H9 (cell line): Measurements from ENCODE around the gene SERINC3. TPM values are rescaled to one million over a fixed set of nuclear protein-coding genes. Genes with fewer than 3 reads are reported as not detected.

Experiments used
- DNase-seq: peaks from one replicate; pipeline ENCODE4 v3.0.0-alpha.2; 2017
- H2AFZ ChIP-seq: one replicate; pipeline ENCODE4 v1.6.1; 2013; ENCODE audit warnings: mild to moderate bottlenecking, low read length, control low read depth, moderate library complexity
- H2AK5ac ChIP-seq: 2 replicates; pipeline ENCODE4 v1.6.1; 2013; ENCODE audit warnings: low read length, control low read depth, mixed read lengths; ENCODE audit not compliant: insufficient read length
- H2BK120ac ChIP-seq: one replicate; pipeline ENCODE4 v1.6.1; 2013; ENCODE audit warnings: low read depth, mild to moderate bottlenecking, low read length, control low read depth, inconsistent platforms; ENCODE audit not compliant: poor library complexity, severe bottlenecking
- H2BK12ac ChIP-seq: 2 replicates; pipeline ENCODE4 v1.6.1; 2013; ENCODE audit warnings: low read length, control low read depth, mixed read lengths, low read depth; ENCODE audit not compliant: insufficient read length
- H2BK15ac ChIP-seq: 2 replicates; pipeline ENCODE4 v1.6.1; 2013; ENCODE audit warnings: low read depth, low read length, control low read depth
- H2BK20ac ChIP-seq: one replicate; pipeline ENCODE4 v1.6.1; 2013; ENCODE audit warnings: low read depth, mild to moderate bottlenecking, low read length, control low read depth, inconsistent platforms; ENCODE audit not compliant: poor library complexity, severe bottlenecking
- H2BK5ac ChIP-seq: 2 replicates; pipeline ENCODE4 v1.6.1; 2013; ENCODE audit warnings: low read length, control low read depth, mixed read lengths; ENCODE audit not compliant: insufficient read length
- H3K14ac ChIP-seq: 2 replicates; pipeline ENCODE4 v1.6.1; 2013; ENCODE audit warnings: low read length, control low read depth; ENCODE audit not compliant: insufficient read depth
- H3K18ac ChIP-seq: 2 replicates; pipeline ENCODE4 v1.6.1; 2013; ENCODE audit warnings: low read depth, mild to moderate bottlenecking, mixed read lengths, low read length, control low read depth; ENCODE audit not compliant: insufficient read length
- H3K23ac ChIP-seq: 2 replicates; pipeline ENCODE4 v1.6.1; 2013; ENCODE audit warnings: low read length, control low read depth, mixed read lengths, low read depth; ENCODE audit not compliant: insufficient read length
- H3K23me2 ChIP-seq: 2 replicates; pipeline ENCODE4 v1.6.1; 2013; ENCODE audit warnings: low read depth, mild to moderate bottlenecking, mixed read lengths, low read length, control low read depth; ENCODE audit not compliant: insufficient read length, poor library complexity, severe bottlenecking
- H3K27ac ChIP-seq: 2 replicates; pipeline ENCODE4 v1.5.1; 2013; ENCODE audit warnings: low read length, control low read depth, mixed read lengths, low read depth; ENCODE audit not compliant: insufficient read length
- H3K27me3 ChIP-seq: 2 replicates; pipeline ENCODE4 v1.6.1; 2013; ENCODE audit warnings: low read length, control low read depth, inconsistent platforms; ENCODE audit not compliant: insufficient read depth
- H3K4ac ChIP-seq: 2 replicates; pipeline ENCODE4 v1.6.1; 2013; ENCODE audit warnings: low read depth, mild to moderate bottlenecking, control low read depth, inconsistent platforms, low read length, moderate library complexity
- H3K4me1 ChIP-seq: 2 replicates; pipeline ENCODE4 v1.6.1; 2013; ENCODE audit warnings: low read length, control low read depth, inconsistent platforms; ENCODE audit not compliant: insufficient read depth
- H3K4me2 ChIP-seq: 2 replicates; pipeline ENCODE4 v1.6.1; 2013; ENCODE audit warnings: low read length, control low read depth, mixed read lengths; ENCODE audit not compliant: insufficient read length, insufficient read depth
- H3K56ac ChIP-seq: 2 replicates; pipeline ENCODE4 v1.6.1; 2013; ENCODE audit warnings: low read depth, mild to moderate bottlenecking, mixed read lengths, low read length, control low read depth; ENCODE audit not compliant: insufficient read length
- H3K79me1 ChIP-seq: 2 replicates; pipeline ENCODE4 v1.6.1; 2013; ENCODE audit warnings: low read depth, mild to moderate bottlenecking, moderate library complexity, low read length, control low read depth, inconsistent platforms; ENCODE audit not compliant: insufficient read depth, poor library complexity, severe bottlenecking
- H3K79me2 ChIP-seq: 2 replicates; pipeline ENCODE4 v1.6.1; 2013; ENCODE audit warnings: low read length, control low read depth, inconsistent platforms; ENCODE audit not compliant: insufficient read depth
- H3K9ac ChIP-seq: 2 replicates; pipeline ENCODE4 v1.6.1; 2013; ENCODE audit warnings: low read length, control low read depth, mixed read lengths; ENCODE audit not compliant: insufficient read length; ENCODE audit errors: extremely low read depth
- H3K9me3 ChIP-seq: one replicate; pipeline ENCODE4 v1.6.1; 2013; ENCODE audit warnings: low read depth, low read length, inconsistent platforms; ENCODE audit not compliant: control insufficient read depth
- H3T11ph ChIP-seq: one replicate; pipeline ENCODE4 v1.6.1; 2013; ENCODE audit warnings: mild to moderate bottlenecking, low read length, control low read depth, inconsistent platforms
- H4K20me1 ChIP-seq: one replicate; pipeline ENCODE4 v1.6.1; 2013; ENCODE audit not compliant: control insufficient read depth, insufficient read length, insufficient read depth
- H4K5ac ChIP-seq: 2 replicates; pipeline ENCODE4 v1.6.1; 2013; ENCODE audit warnings: low read depth, mild to moderate bottlenecking, mixed read lengths, low read length, control low read depth; ENCODE audit not compliant: insufficient read length
- H4K8ac ChIP-seq: replicated peaks from 2 replicates; pipeline ENCODE4 v1.6.1; 2013; ENCODE audit warnings: low read length, control low read depth, mixed read lengths, low read depth; ENCODE audit not compliant: insufficient read length
- H4K91ac ChIP-seq: 2 replicates; pipeline ENCODE4 v1.6.1; 2013; ENCODE audit warnings: low read depth, mild to moderate bottlenecking, moderate library complexity, mixed read lengths, low read length, control low read depth; ENCODE audit not compliant: insufficient read length
- H3K27ac Mint-ChIP-seq, 3 experiments: 2 replicates in 2 of 3; 3 replicates in 1 of 3; pipeline ENCODE4 v1.8.0; 2020 to 2021; ENCODE audit warnings: mixed read lengths in 3 of 3, mild to moderate bottlenecking in 1 of 3, moderate library complexity in 1 of 3
- H3K27me3 Mint-ChIP-seq: 2 replicates; pipeline ENCODE4 v1.8.0; 2021; ENCODE audit warnings: low read depth, mild to moderate bottlenecking, moderate library complexity, mixed read lengths
- H3K36me3 Mint-ChIP-seq, 3 experiments: 2 replicates in 2 of 3; 3 replicates in 1 of 3; pipeline ENCODE4 v1.8.0; 2020 to 2021; ENCODE audit warnings: low read depth in 3 of 3, mixed read lengths in 3 of 3; ENCODE audit not compliant: insufficient read depth in 1 of 3
- H3K4me1 Mint-ChIP-seq, 2 experiments: 2 replicates each; pipeline ENCODE4 v1.8.0; 2020; ENCODE audit warnings: mixed read lengths in 2 of 2
- H3K4me3 Mint-ChIP-seq, 2 experiments: 2 replicates in 1 of 2; 3 replicates in 1 of 2; pipeline ENCODE4 v1.8.0; 2020 to 2021; ENCODE audit warnings: mild to moderate bottlenecking in 2 of 2, mixed read lengths in 2 of 2, moderate library complexity in 1 of 2
- H3K9me3 Mint-ChIP-seq, 2 experiments: 2 replicates in 1 of 2; 3 replicates in 1 of 2; pipeline ENCODE4 v1.8.0; 2020; ENCODE audit warnings: mild to moderate bottlenecking in 2 of 2, mixed read lengths in 2 of 2, moderate library complexity in 1 of 2
- CTCF ChIP-seq: fragments of 200-600 bp; sonication (generic); conservative IDR thresholded peaks from 3 replicates; pipeline ENCODE4 v1.8.0; 2021; ENCODE audit warnings: antibody characterized with exemption, mild to moderate bottlenecking
- WGBS: extraction: QIAGEN DNeasy Blood & Tissue Kit; methylation state at CpG from one replicate; pipeline ENCODE4 v1.1.7; 2013; ENCODE audit warnings: missing lambda C conversion rate, low lambda C conversion rate, mixed read lengths; ENCODE audit not compliant: insufficient read length; ENCODE audit errors: extremely low coverage; 5-methylcytosine and 5-hydroxymethylcytosine counted together
- total RNA-seq: library from RNA; stranded (reverse); gene quantifications from 2 replicates; pipeline ENCODE4 v1.2.1, GENCODE V29; 2021

Gene SERINC3
- total RNA-seq, 1 experiment from 2014 or later, result 41.5 TPM

- Histone ChIP-seq H3K4me1 (no peaks in the 10 kb centered on the region), H3K23ac (no peak overlapping the region), H3K4ac (no peak overlapping the region), H2BK120ac (no peak overlapping the region), H3K56ac (no peak overlapping the region), H2BK20ac (no peak overlapping the region), H3K9ac (no peak overlapping the region), H3K9me3 (no peaks in the 10 kb centered on the region), H2BK5ac (no peak overlapping the region), H3T11ph (no peak overlapping the region), H3K4me2 (no peak overlapping the region), H3K18ac (no peak overlapping the region), H4K91ac (no peak overlapping the region), H3K79me2 (no peaks in the 10 kb centered on the region), H3K14ac (no peak overlapping the region), H3K79me1 (no peaks in the 10 kb centered on the region), H3K27me3 (no peaks in the 10 kb centered on the region), H2BK12ac (no peak overlapping the region), H4K8ac (no peak overlapping the region), H3K23me2 (no peaks in the 10 kb centered on the region), H2AFZ (no peak overlapping the region), H4K5ac (no peak overlapping the region), H3K27ac (no peak overlapping the region), H2AK5ac (no peak overlapping the region), H4K20me1 (no peaks in the 10 kb centered on the region), H2BK15ac (no peak overlapping the region)
- peaks cover 21% of the 10 kb centered on the region in 2 experiments for H3K4me1 Mint-ChIP-seq
- no peak for TF ChIP-seq CTCF
- WGBS, result no CpG with 5 or more reads among the region's 3 CpGs
- H3K27ac Mint-ChIP-seq, result no peak overlapping the region
- no peaks in the 10 kb centered on the region for H3K27me3 Mint-ChIP-seq
- H3K36me3 Mint-ChIP-seq, result no peaks in the 10 kb centered on the region
- H3K4me3 Mint-ChIP-seq, result no peak overlapping the region
- H3K9me3 Mint-ChIP-seq, result no peaks in the 10 kb centered on the region
- no peak for DNase-seq
Measured at GRCh38 chr20:44465001-44465560, 56.8 kb downstream of the SERINC3 start.
